ENCODE results near the gene SLC23A2.

Gene SLC23A2

DNA sequence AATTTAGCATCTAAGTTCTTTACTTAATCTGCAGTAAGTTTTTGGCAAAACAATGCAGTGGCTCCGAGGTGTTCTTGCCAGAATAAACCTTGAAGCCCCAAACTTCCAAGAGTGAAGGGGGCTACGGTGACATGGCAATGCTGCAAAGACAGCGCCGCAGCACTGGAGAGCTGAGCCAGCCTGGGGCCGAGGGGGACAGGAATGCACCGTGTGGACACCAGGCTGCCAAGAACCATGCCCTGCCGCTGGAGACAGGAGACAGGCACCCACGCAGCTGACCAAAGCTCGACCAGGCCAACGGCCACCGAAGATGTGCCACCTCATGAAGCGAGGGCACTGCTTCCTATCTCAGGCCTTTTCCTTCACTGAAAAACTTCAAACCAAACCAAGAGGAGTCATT lies 146.2 kb downstream of the SLC23A2 start:
- no peak for ATAC-seq
- TF ChIP-seq ESRRG (CRISPR knock-in tag; IDR thresholded peaks at IDR 0.05) (no peak), BACH2 (CRISPR knock-in tag; IDR thresholded peaks at IDR 0.05; ENCODE audit: borderline replicate concordance) (no peak), ZNF70 (CRISPR knock-in tag; IDR thresholded peaks at IDR 0.05) (no peak)

DNA sequence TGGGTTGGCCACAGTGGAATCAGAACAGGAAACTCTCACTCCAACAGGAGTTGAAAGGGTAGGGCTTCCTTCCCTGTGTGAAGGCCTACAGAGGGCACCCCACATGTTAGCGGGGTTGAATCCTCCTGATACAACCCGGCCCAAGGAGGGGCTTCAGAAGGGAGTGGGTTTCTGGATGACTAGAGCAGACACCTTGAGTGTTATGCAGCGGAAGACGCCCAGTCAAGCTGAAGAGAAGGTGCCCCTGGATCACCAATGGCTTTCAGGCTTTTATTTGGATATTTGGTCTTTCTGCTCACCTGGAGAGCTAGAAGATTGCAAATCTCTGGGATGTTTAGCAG lies 146.8 kb downstream of the SLC23A2 start:
- no peak for ATAC-seq
- TF ChIP-seq GLIS3 (CRISPR knock-in tag; IDR thresholded peaks at IDR 0.05) (no peak), ZNF565 (CRISPR knock-in tag; conservative IDR thresholded peaks at IDR 0.05; ENCODE audit: low read depth) (no peak), ZFP30 (CRISPR knock-in tag; IDR thresholded peaks at IDR 0.05) (no peak), SNAI2 (CRISPR knock-in tag; IDR thresholded peaks at IDR 0.05) (no peak)

DNA sequence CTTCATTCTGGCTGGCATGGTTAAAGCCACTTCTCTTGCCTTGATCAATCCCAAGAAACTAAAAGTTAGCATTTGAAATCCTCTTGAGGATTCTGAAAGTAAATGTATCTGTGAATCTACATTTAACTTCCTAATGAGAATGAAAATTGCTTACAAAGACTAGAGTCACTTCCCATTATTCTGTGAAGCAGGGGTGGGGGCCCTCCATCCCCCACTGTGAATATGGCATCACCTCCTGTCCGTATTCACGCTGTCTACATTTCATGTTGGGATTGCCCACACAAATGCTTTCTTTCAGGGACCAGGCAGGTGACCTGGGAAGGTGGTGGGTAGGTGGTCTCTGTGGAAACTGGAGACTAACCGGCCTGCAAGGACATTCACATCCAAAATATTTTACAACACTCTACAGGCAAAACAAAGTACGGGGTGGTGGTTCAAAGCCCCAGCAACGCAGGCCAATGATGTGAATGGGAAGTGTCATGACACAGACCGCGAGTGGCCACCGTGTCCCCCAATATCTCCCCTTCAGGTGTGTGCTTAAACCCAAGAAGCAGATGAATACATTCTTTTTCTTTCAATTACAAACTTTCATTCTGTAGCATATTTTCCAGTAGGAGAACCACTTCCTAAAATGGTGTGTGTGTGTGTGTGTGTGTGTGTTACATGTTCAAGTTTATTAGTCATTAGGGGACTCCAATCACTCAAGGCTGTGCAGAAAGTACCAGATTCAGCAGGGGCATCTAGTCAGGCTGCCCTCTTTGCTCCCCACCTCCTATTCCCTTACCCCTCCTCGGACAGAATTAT lies 147.4 kb downstream of the SLC23A2 start:
- no peak for TF ChIP-seq SNAI2 (CRISPR knock-in tag; IDR thresholded peaks at IDR 0.05)
- TF ChIP-seq ZNF8 (CRISPR knock-in tag; IDR thresholded peaks at IDR 0.05) = no peak
- no peak for TF ChIP-seq ZFP30 (CRISPR knock-in tag; IDR thresholded peaks at IDR 0.05)
- TF ChIP-seq TCF4 (CRISPR knock-in tag; IDR thresholded peaks at IDR 0.05; ENCODE audit: borderline replicate concordance) = no peak
- no peak for TF ChIP-seq ARNTL (CRISPR knock-in tag; IDR thresholded peaks at IDR 0.05; ENCODE audit: borderline replicate concordance, low read depth)
- TF ChIP-seq ZNF565 (CRISPR knock-in tag; conservative IDR thresholded peaks at IDR 0.05; ENCODE audit: low read depth) = no peak
- ATAC-seq = no peak

DNA sequence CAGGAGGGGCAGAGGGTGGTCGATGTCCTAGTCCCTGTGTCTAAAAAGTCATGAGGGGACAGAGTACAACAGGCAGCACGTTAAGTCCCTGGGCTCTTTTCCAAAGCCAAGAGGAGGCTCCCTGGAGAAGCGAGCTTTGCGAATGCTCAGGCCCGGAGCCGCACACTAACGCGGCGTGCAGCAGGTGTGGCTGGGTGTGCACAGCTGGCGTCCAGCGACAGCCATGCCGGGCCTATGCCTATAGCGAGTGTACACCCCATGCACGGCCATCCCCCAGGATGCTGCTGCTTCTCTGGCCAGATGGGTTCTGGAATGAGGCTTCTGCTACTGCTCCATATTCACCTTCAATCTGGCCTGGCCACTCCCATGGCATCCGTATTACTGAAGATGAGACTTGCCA lies 148.3 kb downstream of the SLC23A2 start:
- no peak for ATAC-seq
- TF ChIP-seq ZC3H10 (CRISPR knock-in tag; IDR thresholded peaks at IDR 0.05) (no peak), SNAI2 (CRISPR knock-in tag; IDR thresholded peaks at IDR 0.05) (no peak), ESRRG (CRISPR knock-in tag; IDR thresholded peaks at IDR 0.05) (no peak), ZFP3 (CRISPR knock-in tag; IDR thresholded peaks at IDR 0.05) (no peak), ZNF565 (CRISPR knock-in tag; conservative IDR thresholded peaks at IDR 0.05; ENCODE audit: low read depth) (no peak), TCF4 (CRISPR knock-in tag; IDR thresholded peaks at IDR 0.05; ENCODE audit: borderline replicate concordance) (no peak), BACH2 (CRISPR knock-in tag; IDR thresholded peaks at IDR 0.05; ENCODE audit: borderline replicate concordance) (no peak), OSR1 (CRISPR knock-in tag; IDR thresholded peaks at IDR 0.05) (no peak), ZNF70 (CRISPR knock-in tag; IDR thresholded peaks at IDR 0.05) (no peak), ISL1 (CRISPR knock-in tag; IDR thresholded peaks at IDR 0.05) (no peak), ZFP30 (CRISPR knock-in tag; IDR thresholded peaks at IDR 0.05) (no peak), PPARA (CRISPR knock-in tag; IDR thresholded peaks at IDR 0.05; ENCODE audit: borderline replicate concordance) (no peak), CSDC2 (CRISPR knock-in tag; IDR thresholded peaks at IDR 0.05) (no peak)
- TF ChIP-seq, protein P1, sequence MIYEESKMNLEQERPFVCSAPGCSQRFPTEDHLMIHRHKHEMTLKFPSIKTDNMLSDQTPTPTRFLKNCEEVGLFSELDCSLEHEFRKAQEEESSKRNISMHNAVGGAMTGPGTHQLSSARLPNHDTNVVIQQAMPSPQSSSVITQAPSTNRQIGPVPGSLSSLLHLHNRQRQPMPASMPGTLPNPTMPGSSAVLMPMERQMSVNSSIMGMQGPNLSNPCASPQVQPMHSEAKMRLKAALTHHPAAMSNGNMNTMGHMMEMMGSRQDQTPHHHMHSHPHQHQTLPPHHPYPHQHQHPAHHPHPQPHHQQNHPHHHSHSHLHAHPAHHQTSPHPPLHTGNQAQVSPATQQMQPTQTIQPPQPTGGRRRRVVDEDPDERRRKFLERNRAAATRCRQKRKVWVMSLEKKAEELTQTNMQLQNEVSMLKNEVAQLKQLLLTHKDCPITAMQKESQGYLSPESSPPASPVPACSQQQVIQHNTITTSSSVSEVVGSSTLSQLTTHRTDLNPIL (CRISPR knock-in tag; IDR thresholded peaks at IDR 0.05; ENCODE audit: low read depth) = no peak
- TF ChIP-seq, protein P2, sequence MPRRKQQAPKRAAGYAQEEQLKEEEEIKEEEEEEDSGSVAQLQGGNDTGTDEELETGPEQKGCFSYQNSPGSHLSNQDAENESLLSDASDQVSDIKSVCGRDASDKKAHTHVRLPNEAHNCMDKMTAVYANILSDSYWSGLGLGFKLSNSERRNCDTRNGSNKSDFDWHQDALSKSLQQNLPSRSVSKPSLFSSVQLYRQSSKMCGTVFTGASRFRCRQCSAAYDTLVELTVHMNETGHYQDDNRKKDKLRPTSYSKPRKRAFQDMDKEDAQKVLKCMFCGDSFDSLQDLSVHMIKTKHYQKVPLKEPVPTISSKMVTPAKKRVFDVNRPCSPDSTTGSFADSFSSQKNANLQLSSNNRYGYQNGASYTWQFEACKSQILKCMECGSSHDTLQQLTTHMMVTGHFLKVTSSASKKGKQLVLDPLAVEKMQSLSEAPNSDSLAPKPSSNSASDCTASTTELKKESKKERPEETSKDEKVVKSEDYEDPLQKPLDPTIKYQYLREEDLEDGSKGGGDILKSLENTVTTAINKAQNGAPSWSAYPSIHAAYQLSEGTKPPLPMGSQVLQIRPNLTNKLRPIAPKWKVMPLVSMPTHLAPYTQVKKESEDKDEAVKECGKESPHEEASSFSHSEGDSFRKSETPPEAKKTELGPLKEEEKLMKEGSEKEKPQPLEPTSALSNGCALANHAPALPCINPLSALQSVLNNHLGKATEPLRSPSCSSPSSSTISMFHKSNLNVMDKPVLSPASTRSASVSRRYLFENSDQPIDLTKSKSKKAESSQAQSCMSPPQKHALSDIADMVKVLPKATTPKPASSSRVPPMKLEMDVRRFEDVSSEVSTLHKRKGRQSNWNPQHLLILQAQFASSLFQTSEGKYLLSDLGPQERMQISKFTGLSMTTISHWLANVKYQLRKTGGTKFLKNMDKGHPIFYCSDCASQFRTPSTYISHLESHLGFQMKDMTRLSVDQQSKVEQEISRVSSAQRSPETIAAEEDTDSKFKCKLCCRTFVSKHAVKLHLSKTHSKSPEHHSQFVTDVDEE (CRISPR knock-in tag; IDR thresholded peaks at IDR 0.05) = no peak
- TF ChIP-seq, protein P3, sequence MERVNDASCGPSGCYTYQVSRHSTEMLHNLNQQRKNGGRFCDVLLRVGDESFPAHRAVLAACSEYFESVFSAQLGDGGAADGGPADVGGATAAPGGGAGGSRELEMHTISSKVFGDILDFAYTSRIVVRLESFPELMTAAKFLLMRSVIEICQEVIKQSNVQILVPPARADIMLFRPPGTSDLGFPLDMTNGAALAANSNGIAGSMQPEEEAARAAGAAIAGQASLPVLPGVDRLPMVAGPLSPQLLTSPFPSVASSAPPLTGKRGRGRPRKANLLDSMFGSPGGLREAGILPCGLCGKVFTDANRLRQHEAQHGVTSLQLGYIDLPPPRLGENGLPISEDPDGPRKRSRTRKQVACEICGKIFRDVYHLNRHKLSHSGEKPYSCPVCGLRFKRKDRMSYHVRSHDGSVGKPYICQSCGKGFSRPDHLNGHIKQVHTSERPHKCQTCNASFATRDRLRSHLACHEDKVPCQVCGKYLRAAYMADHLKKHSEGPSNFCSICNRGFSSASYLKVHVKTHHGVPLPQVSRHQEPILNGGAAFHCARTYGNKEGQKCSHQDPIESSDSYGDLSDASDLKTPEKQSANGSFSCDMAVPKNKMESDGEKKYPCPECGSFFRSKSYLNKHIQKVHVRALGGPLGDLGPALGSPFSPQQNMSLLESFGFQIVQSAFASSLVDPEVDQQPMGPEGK (CRISPR knock-in tag; IDR thresholded peaks at IDR 0.05; ENCODE audit: borderline replicate concordance) = no peak

DNA sequence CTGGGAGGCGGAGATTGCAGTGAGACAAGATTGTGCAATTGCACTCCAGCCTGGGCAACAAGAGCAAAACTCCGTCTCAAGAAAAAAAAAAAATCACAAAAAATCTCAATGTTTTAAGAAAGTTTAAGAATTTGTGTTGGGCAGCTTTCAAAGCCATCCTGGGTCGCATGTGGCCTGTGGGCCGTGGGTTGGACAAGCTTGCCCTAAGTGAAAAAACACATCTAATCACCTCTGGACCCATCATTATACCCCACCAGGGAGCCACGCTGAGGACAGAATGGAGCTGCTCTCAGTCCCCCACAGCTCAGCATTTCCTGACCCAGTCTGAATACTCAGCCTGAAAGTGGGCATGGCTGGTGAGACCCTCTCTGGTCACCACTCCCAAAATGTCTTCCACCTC lies 150.3 kb downstream of the SLC23A2 start:
- ATAC-seq = no peak
- TF ChIP-seq, protein P4, sequence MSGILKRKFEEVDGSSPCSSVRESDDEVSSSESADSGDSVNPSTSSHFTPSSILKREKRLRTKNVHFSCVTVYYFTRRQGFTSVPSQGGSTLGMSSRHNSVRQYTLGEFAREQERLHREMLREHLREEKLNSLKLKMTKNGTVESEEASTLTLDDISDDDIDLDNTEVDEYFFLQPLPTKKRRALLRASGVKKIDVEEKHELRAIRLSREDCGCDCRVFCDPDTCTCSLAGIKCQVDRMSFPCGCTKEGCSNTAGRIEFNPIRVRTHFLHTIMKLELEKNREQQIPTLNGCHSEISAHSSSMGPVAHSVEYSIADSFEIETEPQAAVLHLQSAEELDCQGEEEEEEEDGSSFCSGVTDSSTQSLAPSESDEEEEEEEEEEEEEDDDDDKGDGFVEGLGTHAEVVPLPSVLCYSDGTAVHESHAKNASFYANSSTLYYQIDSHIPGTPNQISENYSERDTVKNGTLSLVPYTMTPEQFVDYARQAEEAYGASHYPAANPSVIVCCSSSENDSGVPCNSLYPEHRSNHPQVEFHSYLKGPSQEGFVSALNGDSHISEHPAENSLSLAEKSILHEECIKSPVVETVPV (CRISPR knock-in tag; IDR thresholded peaks at IDR 0.05) = no peak
- TF ChIP-seq ARNTL (CRISPR knock-in tag; IDR thresholded peaks at IDR 0.05; ENCODE audit: borderline replicate concordance, low read depth) (no peak), CSDC2 (CRISPR knock-in tag; IDR thresholded peaks at IDR 0.05) (no peak), GLIS3 (CRISPR knock-in tag; IDR thresholded peaks at IDR 0.05) (no peak), ZNF70 (CRISPR knock-in tag; IDR thresholded peaks at IDR 0.05) (no peak), ZNF8 (CRISPR knock-in tag; IDR thresholded peaks at IDR 0.05) (no peak), ESRRG (CRISPR knock-in tag; IDR thresholded peaks at IDR 0.05) (no peak), SNAI2 (CRISPR knock-in tag; IDR thresholded peaks at IDR 0.05) (no peak), BACH2 (CRISPR knock-in tag; IDR thresholded peaks at IDR 0.05; ENCODE audit: borderline replicate concordance) (no peak)
- TF ChIP-seq, protein P3 (CRISPR knock-in tag; IDR thresholded peaks at IDR 0.05; ENCODE audit: borderline replicate concordance) = no peak
- TF ChIP-seq, protein P1 (CRISPR knock-in tag; IDR thresholded peaks at IDR 0.05; ENCODE audit: low read depth) = no peak

All from SK-N-SH treated with all-trans-retinoic acid at 6 μM for 48 hours (cell line).